Lower leg skin (tissue), 4 donors: ENCODE results near the gene ESRRB. TPM values are rescaled to one million over a fixed set of nuclear protein-coding genes. Genes with fewer than 3 reads are reported as not detected.

Experiments
- DNase-seq, 2 donors: peaks; one replicate each; pipeline ENCODE4 v3.0.0-alpha.2; 2019; ENCODE audit warnings: low spot score in 2 of 2
- H3K4me3 ChIP-seq: fragments of 200-600 bp; sonication (generic); 2 replicates; pipeline ENCODE4 v1.5.1; 2017; ENCODE audit warnings: mild to moderate bottlenecking, low read depth; ENCODE audit not compliant: poor library complexity, severe bottlenecking
- CTCF ChIP-seq, 3 donors: fragments of 450-650 bp; IDR thresholded peaks; one replicate each; pipeline ENCODE4 v1.5.1; 2016; ENCODE audit warnings: antibody characterized with exemption in 3 of 3, mild to moderate bottlenecking in 3 of 3, moderate library complexity in 2 of 3
- POLR2A ChIP-seq, 2 donors: fragments of 450-650 bp; IDR thresholded peaks; one replicate each; pipeline ENCODE4 v1.6.1; 2016 to 2017; ENCODE audit warnings: antibody characterized with exemption in 2 of 2, mild to moderate bottlenecking in 1 of 2, moderate library complexity in 1 of 2
- WGBS, 2 donors: methylation state at CpG; one replicate each; pipeline ENCODE4 v1.1.5; 2018; 5-methylcytosine and 5-hydroxymethylcytosine counted together
- intact Hi-C: fragments of 100-400 bp; cut with DNase I; formaldehyde crosslinking; loops from one replicate; pipeline ENCODE4 v1.15.0; 2023; ENCODE audit warnings: low total_unique reads
- total RNA-seq, 4 donors: library from RNA; depleted of rRNA; stranded (reverse); fragments of >200 nt; gene quantifications; one replicate each; pipeline ENCODE4 v1.1.0, GENCODE V29; 2016

The ESRRB gene
- total RNA-seq, 4 donors from 2014 or later: 0.08 to 1.1 (median 0.19) TPM; not detected in 1

DNA sequence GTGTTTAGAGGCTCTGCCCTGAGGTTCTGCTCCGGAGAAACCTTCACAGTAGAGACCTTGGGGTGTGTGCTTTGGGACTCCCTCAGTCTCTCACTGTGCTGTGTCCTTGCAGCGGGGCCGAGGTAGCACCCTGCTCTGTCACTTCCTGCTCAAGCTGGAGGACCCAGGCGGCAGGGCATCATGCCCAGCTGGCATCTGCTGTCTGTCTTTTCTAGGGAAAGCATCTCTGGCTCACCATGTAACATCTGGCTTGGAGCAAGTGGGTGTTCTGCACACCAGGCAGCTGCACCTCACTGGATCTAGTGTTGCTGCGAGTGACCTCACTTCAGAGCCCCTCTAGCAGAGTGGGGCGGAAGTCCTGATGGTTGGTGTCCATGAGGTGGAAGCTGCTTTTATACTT, 124.5 kb downstream of the ESRRB start:
- no peak overlapping the region for H3K4me3 ChIP-seq
- intact Hi-C loops: no loop called here
- TF ChIP-seq CTCF (IDR thresholded peaks at IDR 0.05): no peak
- TF ChIP-seq POLR2A (IDR thresholded peaks at IDR 0.05): no peak
- WGBS, 2 donors: 47 to 64% methylated on average over 5 to 6 of the region's 6 CpGs
- no peak for DNase-seq

GRCh38 chr14:76501156-76501720, 125.3 kb downstream of the ESRRB start:
- no peak overlapping the region for H3K4me3 ChIP-seq
- 85 to 87% methylated on average over 7 of the region's 7 CpGs for WGBS, 2 donors
- intact Hi-C loops: no loop called here
- no peak for TF ChIP-seq POLR2A (IDR thresholded peaks at IDR 0.05)
- TF ChIP-seq CTCF (IDR thresholded peaks at IDR 0.05): no peak
- no peak for DNase-seq

DNA sequence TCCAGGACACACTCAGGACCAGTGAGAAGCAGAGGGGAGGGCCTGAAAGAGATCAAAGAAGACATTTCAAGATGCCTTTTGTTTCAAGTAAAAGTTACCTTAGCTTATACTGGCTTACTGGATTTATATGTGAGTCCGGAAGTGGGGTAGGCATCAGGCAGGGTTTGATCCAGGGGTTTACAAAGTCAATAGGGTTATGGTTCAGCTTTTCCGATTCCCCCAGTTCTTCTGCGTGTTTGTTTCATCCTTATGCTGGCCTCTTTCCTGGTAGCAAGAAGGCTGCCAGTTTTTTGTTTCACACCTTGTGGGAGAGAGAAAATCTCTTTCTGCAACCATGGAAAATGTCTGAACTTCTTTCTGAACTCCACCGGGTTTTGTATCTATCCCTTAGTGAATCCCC, 126.3 kb downstream of the ESRRB start:
- 88 to 92% methylated on average over 4 of the region's 4 CpGs for WGBS, 2 donors
- no peak for DNase-seq
- H3K4me3 ChIP-seq: no peak overlapping the region
- intact Hi-C loops: no loop called here
- TF ChIP-seq POLR2A (IDR thresholded peaks at IDR 0.05) (no peak), CTCF (IDR thresholded peaks at IDR 0.05) (no peak)

DNA sequence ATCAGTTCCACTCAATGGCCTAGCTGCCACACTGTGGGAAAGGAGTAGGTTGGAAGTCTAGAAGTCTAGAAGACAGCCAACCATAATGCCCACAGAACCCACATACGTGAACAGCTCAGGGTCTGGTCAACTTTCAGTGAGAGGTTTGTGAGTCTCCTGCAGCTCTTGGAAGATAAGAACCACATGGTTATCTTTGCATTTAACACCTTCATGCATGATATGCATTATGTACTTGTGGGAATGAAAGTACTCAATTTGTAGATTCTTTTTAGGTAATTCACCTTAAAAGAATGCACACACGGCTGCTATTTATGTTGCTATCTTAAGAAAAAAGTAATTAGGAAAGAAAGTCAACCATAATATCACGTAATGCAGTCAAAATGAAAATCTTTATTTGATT, 126.7 kb downstream of the ESRRB start:
- WGBS, 2 donors: 73 to 77% methylated on average over 3 of the region's 3 CpGs
- DNase-seq: no peak
- intact Hi-C loops: no loop called here
- TF ChIP-seq POLR2A (IDR thresholded peaks at IDR 0.05) (no peak), CTCF (IDR thresholded peaks at IDR 0.05) (no peak)
- no peak overlapping the region for H3K4me3 ChIP-seq

GRCh38 chr14:76509311-76509710, 133.4 kb downstream of the ESRRB start:
- no peak for DNase-seq
- intact Hi-C loops: no loop called here
- TF ChIP-seq POLR2A (IDR thresholded peaks at IDR 0.05): no peak
- WGBS, 2 donors: 73 to 84% methylated on average over 7 of the region's 7 CpGs
- no peak overlapping the region for H3K4me3 ChIP-seq

GRCh38 chr14:76510181-76510580, 134.2 kb downstream of the ESRRB start:
- WGBS, 2 donors: 61 to 64% methylated on average over 3 of the region's 3 CpGs
- no peak for DNase-seq
- H3K4me3 ChIP-seq: no peak overlapping the region
- no peak for TF ChIP-seq POLR2A (IDR thresholded peaks at IDR 0.05)
- intact Hi-C loops: no loop called here
